ENCODE results near the gene KLHL13. TPM values are rescaled to one million over a fixed set of nuclear protein-coding genes. Genes with fewer than 3 reads are reported as not detected.

KLHL13 gene, protein sequence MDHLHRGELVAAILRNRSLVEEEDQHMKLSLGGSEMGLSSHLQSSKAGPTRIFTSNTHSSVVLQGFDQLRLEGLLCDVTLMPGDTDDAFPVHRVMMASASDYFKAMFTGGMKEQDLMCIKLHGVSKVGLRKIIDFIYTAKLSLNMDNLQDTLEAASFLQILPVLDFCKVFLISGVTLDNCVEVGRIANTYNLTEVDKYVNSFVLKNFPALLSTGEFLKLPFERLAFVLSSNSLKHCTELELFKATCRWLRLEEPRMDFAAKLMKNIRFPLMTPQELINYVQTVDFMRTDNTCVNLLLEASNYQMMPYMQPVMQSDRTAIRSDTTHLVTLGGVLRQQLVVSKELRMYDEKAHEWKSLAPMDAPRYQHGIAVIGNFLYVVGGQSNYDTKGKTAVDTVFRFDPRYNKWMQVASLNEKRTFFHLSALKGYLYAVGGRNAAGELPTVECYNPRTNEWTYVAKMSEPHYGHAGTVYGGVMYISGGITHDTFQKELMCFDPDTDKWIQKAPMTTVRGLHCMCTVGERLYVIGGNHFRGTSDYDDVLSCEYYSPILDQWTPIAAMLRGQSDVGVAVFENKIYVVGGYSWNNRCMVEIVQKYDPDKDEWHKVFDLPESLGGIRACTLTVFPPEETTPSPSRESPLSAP
- 18.1 and 21.2 TPM in 2 replicates for total RNA-seq

DNA sequence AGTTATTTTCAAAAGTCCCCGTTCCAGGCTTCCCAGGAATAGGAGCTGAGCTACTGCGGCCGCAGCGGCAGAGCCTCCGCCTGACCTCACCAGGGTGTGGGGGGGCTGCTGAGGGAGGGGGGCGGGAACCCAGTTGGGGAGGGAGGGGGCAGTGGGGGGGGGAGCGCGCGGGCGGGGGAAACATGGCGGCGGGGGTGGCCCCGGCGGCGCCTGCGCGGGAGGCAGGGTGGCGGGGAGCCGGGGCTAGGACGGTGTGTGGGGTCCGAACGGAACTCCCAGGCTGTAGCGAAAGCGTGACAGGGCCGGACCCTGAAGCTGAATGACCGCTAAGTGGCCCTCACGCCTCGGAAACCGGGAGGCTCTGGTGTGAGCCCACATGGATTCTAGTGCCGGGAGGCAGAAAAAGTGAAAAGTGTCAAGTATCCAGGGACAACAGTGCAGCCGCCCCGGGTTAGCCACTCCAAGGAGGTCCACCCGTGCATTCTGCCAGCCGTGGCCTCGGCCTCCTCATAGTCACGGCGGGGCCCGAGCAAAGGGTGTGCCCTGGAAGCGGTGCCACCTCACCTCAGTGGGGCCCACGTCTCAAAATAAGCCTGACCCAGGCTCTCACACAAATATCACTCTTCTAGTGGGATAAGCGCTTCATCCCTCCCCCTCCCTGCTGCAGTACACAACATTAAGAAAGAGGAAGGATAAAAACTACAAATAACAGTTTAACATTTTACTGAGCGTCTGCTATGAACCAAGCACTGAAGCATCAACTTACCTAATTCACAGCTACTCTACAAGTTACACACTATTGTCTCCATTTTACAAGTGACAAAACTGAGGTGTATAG lies at the start of gene KLHL13:
KLHL13 (minus strand) TSS at position 98 of the 838 bp plus-strand sequence. CDS start 88,337 bp downstream, outside the sequence.

Other genes with a start within 250 kb of the KLHL13 start
- gene WDR44, start 229.3 kb upstream of the KLHL13 start, total RNA-seq = 8.5 and 9.3 TPM in 2 replicates

All from mesangial cell (primary cell).